ENCODE data around the gene OLIG1.

GRCh38 chr21:33036430-33037162 lies 33.3 kb upstream of the OLIG1 start:
- TF ChIP-seq CEBPB (IDR thresholded peaks at IDR 0.05; ENCODE audit: low read depth), result no peak
- no peak for TF ChIP-seq SP1 (IDR thresholded peaks at IDR 0.05; ENCODE audit: low read depth)
- no peak for TF ChIP-seq YY1 (IDR thresholded peaks at IDR 0.05; ENCODE audit: extremely low read depth, insufficient replicate concordance, low read depth, low read length)
- TF ChIP-seq JUND (IDR thresholded peaks at IDR 0.05), result no peak
- TF ChIP-seq CTCF (IDR thresholded peaks at IDR 0.05 in 2 of 3, conservative IDR thresholded peaks at IDR 0.05 in 1 of 3; ENCODE audit: borderline replicate concordance in 1 of 3, insufficient read depth in 1 of 3, low read depth in 2 of 3, low read length in 2 of 3), result no peak
- TF ChIP-seq ATF3 (IDR thresholded peaks at IDR 0.05), result no peak
- no peak for TF ChIP-seq EZH2 (IDR thresholded peaks at IDR 0.05)
- TF ChIP-seq ZFX (IDR thresholded peaks at IDR 0.05), result no peak
- no peak for TF ChIP-seq POLR2A (IDR thresholded peaks at IDR 0.05; ENCODE audit: borderline replicate concordance, extremely low read depth, insufficient read depth, insufficient read length)
- TF ChIP-seq POLR2AphosphoS5 (IDR thresholded peaks at IDR 0.05; ENCODE audit: low read depth, low read length), result no peak
- no peak for TF ChIP-seq ZNF274 (IDR thresholded peaks at IDR 0.05; ENCODE audit: low read depth, low read length)
- no peak for TF ChIP-seq SIN3A (IDR thresholded peaks at IDR 0.05; ENCODE audit: low read depth)
